Measurements from ENCODE around the gene HOXB2.

GRCh38 chr17:48554412-48555257 lies 9.7 kb upstream of the HOXB2 start:
- TF ChIP-seq CTCF (conservative IDR thresholded peaks at IDR 0.05; ENCODE audit: low read length) (no peak), EZH2phosphoT487 (IDR thresholded peaks at IDR 0.05; ENCODE audit: borderline replicate concordance, low read depth, low read length) (no peak)
